RCC 7860 (cell line): ENCODE data around the gene NEK6.

Source experiments
- DNase-seq: peaks from one replicate; pipeline ENCODE4 v3.0.0-alpha.2; 2015; ENCODE audit warnings: low spot score
- FAIRE-seq: peaks from 2 replicates; lab custom pipeline; 2012; peaks lifted over from hg19 to GRCh38; lab: Jason Lieb, UNC

Gene NEK6

DNA sequence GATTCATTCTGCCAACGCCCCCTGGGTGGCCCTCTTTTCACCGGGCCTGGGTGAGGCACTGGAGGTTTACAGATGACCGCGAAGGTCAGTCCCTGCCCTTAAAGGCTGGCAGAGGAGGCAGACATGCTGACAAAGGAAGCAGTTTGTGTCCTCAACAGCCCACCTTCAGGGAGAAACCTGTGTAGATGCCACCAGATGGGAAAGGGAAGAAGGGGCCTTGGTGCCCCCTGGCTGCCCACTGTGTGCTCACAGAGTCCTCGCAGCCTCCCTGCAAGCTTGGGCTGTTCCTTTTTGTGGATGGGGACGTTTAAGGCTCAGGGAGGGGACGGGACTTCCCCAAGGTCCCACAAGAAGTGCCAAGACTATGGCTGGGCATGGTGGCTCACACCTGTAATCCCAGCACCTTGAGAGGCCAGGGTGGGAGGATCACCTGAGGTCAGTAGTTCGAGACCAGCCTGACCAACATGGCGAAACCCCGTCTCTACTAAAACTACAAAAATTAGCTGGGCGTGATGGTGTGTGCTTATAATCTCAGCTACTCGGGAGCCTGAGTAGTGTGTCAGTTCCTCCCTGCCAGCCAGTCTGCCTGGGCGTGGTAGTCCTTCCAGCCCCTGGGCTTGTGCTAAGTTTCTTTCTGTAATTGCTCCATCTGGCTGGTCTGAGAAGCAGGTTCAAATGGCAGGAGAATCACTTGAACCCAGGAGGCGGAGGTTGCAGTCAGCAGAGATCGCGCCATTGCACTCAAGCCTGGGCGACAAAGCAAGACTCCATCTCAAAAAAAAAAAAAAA is 36.2 kb downstream of the NEK6 start:
- DNase-seq (peak; percentile 5), FAIRE-seq (no peak)

DNA sequence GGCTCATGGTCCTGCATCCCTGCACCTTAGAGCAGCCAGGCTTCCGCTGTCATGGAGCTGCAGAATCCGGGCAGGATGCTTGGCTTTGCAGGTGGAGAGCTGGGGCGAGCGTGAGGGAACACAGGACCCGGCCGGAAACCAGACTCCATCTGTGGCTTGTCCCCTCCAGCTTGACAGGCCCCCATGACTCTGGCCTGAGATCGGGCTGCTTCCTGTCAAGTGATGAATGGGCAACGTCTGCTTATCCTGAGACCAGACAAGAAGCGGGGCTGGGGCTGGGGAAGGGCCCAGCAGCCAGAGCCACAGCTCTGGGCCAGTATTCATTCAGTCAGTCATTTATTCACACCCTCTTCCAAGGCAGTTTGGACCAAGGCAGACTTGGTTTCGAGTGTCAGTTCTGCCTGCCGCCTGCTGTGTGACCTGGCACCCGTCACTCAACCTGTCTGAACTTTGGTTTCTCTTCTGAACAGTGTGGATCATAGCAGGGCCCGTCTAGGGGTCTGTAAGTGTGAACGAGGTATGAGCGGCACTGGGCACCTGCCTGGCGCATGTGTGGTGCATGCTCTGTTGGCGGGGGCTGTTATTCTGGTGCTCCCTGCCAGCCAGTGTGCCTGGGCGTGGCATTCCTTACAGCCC is 37.5 kb downstream of the NEK6 start:
- FAIRE-seq = no peak
- DNase-seq = no peak

DNA sequence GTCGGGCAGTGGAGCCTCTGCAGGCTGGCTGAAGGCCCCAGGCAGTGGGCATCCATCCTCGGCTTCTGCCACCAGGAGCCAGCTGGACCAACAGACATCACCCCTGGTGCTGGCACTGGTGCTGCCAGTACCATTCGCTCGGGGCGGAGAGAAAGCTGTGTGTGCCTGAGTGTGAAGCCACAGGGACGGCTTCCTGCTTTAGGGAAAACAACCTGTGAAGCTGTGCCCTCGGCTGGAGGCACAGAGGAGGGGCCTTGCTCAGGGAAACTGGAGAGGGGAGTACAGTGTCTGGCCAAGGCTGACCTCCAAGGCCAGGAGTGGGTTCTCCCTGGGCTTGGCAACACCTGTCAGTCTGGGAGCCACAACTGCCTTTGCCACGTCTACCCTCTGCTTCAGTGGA is 38.3 kb downstream of the NEK6 start:
- FAIRE-seq (no peak), DNase-seq (no peak)

DNA sequence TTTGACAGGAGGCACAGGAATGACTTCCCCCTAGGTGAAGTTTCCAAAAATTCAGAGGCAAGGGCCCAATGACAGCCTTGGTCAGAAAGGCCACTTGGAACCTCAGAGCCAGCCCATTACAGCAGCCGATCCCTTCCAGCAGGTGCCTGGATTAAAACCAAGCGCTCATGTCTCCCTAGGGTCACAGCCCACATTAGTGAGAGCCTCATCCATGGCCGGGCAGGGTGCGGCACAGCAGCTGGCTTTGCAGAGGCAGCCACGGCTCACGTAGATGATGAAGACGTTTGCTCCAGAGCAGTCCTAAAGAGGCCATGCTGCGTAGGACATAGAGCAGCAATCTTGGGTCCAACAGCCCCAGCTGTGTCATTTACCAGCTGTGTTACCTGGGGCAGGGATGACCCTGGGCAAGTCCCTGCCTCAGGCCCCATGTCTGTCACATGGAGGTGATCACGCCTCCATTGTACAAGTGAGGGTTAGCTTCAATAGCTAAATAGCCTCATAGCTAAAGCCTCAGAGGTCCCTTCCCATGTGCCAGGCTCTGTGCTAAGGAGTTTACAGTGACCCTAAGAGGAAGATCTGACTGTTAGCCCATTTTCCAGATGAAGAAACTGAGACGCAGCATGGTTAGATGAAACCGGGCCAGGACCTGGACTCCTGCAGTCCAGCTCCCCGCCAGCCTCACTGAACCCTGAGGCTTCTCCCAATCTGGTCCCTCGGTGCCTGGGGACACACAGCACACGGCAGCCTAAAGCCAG is 39.2 kb downstream of the NEK6 start:
- no peak for DNase-seq
- FAIRE-seq = no peak

DNA sequence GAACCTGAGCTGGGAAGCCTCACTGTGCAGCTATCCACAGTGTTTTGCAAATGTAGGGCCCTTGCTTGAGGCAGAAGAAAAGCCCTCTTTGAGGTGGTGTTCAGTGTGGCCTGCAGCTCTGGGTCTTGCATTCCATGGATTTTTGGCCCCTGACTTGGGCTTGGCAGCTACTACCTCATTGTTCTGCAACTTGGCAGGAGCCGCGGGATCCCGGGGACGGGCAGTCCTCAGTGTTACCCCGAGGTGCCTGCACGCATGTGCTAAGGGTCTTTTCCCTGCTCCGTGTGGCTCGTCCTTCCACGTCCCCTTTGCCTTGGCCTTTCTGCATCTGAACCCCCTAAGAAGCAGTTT is 39.8 kb downstream of the NEK6 start:
- FAIRE-seq (peak; percentile 66), DNase-seq (peak; percentile 86)

DNA sequence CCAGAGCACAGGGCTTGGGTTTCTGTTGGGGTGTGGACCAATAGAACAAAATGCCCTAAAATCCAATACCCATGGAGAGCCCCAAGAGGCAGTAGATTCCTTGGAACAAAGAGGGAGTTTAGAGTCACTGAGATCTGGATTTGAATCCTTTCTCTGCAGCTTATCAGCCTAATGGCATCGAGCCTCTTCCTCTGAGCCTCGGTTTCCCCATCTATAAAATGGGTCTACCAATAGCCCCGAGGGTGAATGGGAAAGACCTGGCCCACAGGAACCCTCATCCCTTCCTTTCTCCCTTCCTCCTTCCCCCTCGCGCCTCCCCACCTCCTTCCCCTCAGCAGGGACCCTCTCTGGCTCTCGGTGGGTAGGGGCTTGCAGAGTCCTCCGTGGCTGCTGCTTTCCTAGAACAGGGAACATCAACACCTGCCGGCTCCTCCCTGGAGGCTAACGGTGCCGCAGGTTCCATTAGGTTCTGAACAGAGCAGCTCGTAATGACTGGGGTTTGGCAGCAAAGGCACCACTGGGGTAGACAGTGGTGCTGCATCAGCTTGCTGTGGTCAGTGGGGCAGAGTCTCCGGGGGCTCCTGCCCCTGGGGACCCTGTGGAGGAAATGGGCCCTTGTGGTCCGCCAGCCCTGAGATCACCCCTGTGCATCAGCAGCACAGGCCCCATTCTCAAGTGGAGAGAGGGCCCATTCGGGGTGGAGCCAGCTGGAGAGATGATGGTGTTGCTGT is 40.3 kb downstream of the NEK6 start:
- FAIRE-seq (no peak), DNase-seq (no peak)

DNA sequence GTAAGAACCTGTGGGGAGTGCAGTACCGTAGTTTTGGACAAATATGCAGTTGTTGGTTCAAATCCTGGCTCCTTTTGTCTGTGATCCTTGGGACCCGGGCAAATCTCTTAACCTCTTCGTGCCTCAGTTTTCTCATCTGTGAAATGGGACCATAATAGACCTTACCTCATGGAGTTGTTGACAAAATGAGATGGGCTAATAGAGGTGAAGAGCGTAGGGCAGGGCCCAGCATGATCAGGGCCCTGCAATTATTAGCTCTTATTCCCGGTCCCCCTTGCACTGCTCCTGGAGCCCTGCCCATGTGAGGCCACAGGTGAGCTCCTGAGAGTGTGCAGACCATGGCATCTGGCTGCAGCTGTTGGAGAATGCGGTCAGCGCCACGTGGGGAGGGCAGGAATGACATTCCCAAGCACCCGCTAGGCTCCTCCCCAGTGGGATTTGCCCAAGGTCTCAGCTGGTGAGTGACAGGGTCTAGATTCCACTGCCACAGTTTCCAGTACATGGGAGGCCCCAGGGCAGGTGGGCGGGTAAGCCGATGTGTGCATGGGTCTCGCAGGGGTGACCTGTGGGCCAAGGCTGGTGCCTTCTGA is 41.0 kb downstream of the NEK6 start:
- DNase-seq (no peak), FAIRE-seq (no peak)

DNA sequence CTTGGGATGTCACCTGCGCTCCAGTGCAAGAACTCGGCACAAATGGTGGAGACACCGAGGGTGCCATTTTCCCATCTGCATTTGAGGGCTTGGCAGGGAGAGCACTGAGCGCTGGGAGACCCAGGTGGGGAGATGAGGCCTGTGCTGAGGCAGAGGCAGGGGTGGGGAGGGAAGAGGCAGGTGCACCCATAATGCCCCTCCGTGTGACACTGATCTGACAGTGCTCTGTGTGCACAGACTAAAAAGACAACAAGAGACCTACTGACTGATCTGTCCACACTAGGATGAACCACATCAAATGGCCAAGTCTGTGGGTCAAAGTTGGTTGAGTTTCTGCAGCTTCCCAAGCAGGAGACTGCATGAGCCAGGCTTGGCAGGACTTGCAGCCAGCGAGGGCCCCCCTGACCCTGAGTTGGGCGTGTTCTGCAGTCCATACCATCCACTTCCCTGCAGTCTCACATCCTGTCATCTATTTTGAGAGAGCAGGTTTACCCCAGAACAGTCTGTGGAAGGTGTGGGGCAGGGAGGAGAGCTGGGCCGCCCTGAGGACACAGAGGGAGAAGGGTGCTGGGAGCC is 41.9 kb downstream of the NEK6 start:
- no peak for FAIRE-seq
- no peak for DNase-seq

DNA sequence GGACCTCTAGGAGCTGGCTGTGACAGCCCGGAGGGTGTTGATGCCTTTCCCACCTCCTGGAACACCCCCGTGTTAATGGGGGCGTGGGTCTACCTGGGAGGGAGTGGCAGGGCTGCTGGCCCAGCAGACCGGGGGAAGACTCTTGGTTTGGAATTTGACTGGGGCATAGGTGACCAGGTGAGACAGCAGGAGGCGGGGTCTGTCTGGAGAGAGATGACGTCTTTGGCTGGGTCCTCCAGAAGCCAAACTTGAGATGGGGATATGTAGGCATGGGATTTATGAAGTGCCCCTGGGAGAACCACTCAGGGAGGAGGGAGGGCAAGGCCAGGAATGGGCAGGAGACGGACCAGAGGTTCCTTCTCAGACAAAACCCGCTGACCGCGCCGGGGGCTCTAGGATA is 42.6 kb downstream of the NEK6 start:
- no peak for FAIRE-seq
- DNase-seq = no peak

DNA sequence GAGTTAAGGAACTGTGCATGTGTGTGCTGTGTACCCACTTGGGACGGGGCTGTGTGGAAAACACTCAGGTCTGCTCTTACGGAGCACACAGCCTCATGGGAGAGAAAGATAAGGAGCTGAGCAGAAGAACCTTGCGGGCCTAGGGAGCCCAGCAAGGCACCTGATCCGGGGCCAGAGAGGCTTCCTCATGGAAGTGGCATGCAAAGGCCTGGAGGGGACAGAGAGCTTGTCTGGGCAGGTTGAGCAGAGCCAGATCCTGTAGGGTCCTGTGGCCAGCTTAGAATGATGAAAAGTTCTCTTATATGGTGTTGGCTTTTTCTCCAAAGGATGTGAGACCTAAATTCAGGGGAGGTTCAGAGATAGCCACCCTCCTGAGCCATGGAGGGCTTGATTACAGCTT is 45.2 kb downstream of the NEK6 start:
- FAIRE-seq (no peak), DNase-seq (no peak)

DNA sequence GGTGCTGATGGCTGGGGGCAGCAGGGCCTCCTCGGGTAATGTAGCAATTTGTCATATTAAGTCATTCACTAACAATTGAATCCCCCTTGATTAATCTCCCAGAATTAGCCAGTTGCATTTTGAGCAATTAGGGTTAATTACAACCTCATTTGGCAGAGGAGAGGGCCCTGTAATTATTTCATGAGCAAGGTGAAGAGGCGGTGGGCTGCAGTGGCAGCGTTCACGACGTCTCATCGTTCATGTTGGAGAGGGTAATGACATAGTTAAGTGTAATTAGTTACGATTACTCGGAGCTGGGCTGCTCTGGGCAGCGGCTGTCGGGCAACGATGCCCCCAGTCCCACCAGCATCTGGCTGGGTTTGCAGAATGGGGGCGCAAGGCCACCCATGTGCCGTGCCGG is 46.0 kb downstream of the NEK6 start:
- DNase-seq (no peak), FAIRE-seq (no peak)

DNA sequence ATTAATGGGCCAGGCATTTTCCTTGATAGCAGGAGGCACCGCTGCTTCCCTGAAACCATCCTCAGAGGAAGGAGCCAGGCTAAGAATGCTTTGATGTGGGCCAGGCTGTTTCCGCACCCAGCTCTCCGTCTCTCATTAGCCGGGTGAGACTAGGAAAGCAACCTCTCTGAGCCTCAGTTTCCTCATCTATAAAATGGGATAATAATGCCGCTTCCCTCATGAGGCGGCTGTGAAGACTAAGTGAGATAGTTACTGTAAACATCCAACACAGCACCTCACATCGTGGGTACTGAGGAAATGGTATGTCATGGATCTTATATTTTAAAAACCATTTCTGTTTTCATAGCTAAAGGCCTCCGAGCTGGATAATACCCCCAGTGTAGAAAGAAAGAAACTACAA is 46.5 kb downstream of the NEK6 start:
- no peak for FAIRE-seq

DNA sequence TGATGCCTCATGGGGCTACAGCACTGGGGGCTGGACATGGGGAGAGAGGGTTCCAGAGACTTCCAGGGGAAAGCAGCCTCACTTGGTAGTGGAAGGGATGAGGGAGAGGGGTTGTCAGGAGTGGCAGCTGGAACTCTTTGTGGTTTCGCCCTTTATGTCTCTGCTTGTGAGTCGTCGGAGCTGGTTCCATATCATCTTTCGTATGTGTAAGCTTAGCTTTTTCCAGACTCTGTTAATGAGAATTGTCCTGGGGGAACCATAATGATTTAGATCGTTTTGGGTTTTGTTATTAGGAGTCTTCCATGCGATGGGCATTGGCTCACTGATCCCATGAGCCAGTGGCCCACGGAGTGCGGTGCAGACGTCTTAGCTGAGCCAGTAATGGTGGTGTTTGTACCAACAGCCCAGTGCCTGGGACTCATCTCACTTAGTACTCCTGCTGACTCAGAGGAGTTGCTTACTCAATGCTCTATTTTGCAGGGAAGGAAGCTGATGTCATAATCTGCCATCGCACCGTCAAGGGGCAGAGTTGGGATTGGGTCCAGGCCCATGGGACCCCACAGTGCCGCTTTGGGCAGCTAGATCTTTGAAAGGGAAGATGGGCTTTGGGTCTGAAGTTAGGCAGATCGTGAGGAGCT is 48.5 kb downstream of the NEK6 start:
- FAIRE-seq (peak; percentile 86), DNase-seq (peak; percentile 90)

More for the DNA sequence above, 46.5 kb downstream of the NEK6 start:
- DNase-seq = no peak

DNA sequence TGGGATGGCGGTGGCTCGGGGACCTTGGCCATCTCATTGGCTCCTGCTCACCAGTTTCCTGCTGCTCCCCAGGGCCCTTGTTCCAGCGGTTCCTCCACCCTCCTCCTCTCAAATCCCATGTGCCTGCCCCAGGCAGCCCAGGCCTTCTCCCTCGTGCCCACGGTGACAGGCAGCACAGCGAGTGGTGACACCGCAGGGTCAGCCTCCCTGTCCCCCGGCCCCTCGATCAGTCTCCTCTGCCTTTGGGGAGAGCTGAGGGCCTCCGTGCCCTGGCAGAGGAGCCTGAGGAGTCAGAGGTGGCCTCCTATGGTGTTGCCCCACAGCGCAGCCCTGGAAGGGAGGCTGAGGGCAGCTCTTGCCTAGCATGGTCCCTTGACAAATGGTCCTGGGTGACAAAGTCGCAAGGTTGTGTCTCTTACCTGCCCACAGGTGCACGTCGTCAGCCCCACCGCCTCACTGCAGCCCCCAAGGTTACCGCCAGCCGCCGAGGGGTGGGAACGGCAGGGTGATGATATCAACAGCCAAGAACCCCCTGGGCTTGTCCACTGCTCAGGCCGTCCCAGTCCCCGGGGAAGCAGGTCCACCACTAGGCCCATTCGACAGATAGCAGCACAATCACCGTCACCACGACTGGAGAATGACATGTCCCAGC is 49.8 kb downstream of the NEK6 start:
- FAIRE-seq = no peak
- no peak for DNase-seq

DNA sequence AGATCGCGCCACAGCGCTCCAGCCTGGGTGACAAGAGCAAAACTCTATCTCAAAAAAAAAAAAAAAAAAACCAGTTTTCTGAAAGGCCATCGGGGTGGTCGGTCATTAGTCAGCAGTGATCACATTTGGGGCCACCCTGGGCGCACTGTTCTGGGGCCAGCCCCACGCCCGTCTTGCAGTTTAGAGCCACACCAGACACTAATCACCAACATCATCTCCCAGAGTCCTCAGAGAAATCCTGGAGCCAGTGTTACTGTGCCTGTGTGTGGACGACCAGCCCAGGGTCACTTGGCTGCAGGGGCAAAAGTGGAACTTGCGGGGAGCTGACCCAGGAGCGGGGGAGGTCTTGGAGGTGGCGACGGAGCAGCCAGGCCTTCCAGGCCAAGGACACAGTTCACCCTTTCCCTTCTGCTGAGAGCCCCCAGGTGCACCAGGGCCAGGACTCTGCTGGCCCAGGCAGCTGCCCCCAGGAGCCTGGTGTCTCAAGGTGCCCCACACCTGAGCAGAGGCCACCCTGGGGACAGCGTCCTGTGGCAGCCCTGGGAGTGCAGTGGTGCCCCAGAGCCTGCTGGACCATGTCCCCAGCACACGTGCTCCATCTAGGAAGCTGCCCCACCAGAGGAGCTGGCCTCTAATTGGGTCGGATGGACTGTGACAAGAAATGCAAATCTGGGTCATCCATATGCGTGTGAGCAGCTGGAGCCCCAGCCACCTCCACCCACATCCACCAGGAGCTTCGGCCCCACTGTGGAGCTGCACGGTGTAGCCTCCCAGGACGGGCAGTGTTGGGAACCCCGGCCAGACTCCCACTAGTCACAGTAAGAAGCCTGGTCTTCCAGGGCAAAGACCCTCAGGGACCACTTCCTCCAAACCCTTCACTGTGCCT is 51.1 kb downstream of the NEK6 start:
- DNase-seq (peak; percentile 50), FAIRE-seq (peak; percentile 22)

DNA sequence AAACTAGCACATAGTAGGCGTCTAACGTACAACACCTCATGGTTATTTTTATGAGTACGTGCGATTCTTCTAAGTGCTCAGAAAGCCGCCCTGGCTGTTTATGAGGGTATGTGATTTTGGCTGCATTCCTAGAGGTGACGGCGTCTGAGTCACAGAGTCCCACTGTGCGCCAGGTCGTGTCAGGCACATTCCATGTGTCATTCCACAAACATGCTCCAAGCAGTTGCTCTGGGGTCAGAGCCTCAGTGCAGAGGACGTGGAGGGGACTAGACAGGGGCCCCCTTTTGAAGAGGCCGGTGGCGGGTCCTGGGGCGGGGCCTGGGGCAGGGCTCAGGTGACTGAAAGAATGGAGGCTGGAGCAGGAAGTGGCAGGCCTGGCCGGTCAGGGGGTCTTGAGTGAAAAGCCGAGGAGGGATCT is 51.9 kb downstream of the NEK6 start:
- DNase-seq (peak; percentile 99), FAIRE-seq (peak; percentile 99)

DNA sequence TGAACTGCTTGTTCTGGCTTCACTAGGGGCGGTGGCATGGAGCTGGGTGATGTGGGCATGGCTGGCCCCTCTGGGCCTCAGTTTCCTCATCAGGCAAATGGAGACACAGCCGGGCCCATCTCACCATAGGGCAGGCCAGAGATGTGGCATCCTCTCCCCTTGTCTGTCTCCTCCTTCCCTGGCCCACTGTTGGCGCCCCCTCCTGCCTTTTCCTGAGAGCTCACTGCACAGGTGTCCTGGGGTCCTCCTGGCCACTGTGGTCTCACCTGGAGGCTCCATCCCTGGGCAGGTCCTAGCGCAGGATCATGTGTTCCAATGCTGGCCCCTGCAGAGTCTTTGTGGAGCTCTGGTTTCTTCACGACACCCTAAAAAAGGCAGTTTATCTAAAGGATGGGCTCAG is 53.5 kb downstream of the NEK6 start:
- FAIRE-seq = no peak
- no peak for DNase-seq
